Stimulated activated CD4-positive, alpha-beta T cell treated with anti-CD3 and anti-CD28 coated beads, TNF-alpha, amount 100 ng/mL, for 48 hours (primary cell): ENCODE data around the gene NAPA.
A peak's percentile ranks its signal among the peaks of the same experiment; 100 is the strongest.

Experiments used
- DNase-seq, 3 donors: peaks; one replicate each; pipeline ENCODE4 v3.0.0-alpha.2; 2020; ENCODE audit warnings: low read depth in 3 of 3

NAPA gene

GRCh38 chr19:47458672-47459071 lies 56.2 kb downstream of the NAPA start:
- DNase-seq, result no peak

GRCh38 chr19:47456721-47457474 lies 58.0 kb downstream of the NAPA start:
- DNase-seq, result no peak

- no peak for DNase-seq
Measured at GRCh38 chr19:47450478-47450877, 64.4 kb downstream of the NAPA start.

- no peak for DNase-seq
Measured at GRCh38 chr19:47448360-47448727, 66.5 kb downstream of the NAPA start.

- DNase-seq, result peak in 2 of 3 donors; percentile 76
Measured at GRCh38 chr19:47447470-47448359, 67.1 kb downstream of the NAPA start.

GRCh38 chr19:47446534-47447469 lies 68.1 kb downstream of the NAPA start:
- peak in 1 of 3 donors; percentile 21 for DNase-seq

- no peak for DNase-seq
Measured at GRCh38 chr19:47445937-47446402, 68.9 kb downstream of the NAPA start.

- no peak for DNase-seq
Measured at GRCh38 chr19:47445527-47445926, 69.3 kb downstream of the NAPA start.

GRCh38 chr19:47444388-47444821 lies 70.5 kb downstream of the NAPA start:
- DNase-seq, result no peak

- no peak for DNase-seq
Measured at GRCh38 chr19:47443331-47443730, 71.5 kb downstream of the NAPA start.

GRCh38 chr19:47438793-47439220 lies 76.1 kb downstream of the NAPA start:
- DNase-seq, result no peak
